Motor neuron (in vitro differentiated cells): ENCODE measurements around the gene ZNF518B. TPM values are rescaled to one million over a fixed set of nuclear protein-coding genes. Genes with fewer than 3 reads are reported as not detected.
A peak's percentile ranks its signal among the peaks of the same experiment; 100 is the strongest.

Experiments
- ATAC-seq, 8 experiments: fragments of 200-7000 bp; cut with Tn5 transposase; replicated peaks in 6 of 8; 2 replicates each; pipeline ENCODE4 v1.8.0; 2021; ENCODE audit warnings: mild to moderate bottlenecking in 8 of 8, moderate library complexity in 8 of 8
- H3K27ac ChIP-seq, 2 donors: fragments of 250-450 bp; sonication (Bioruptor Pico); 2 replicates each; pipeline ENCODE4 v1.9.0; 2021; ENCODE audit warnings: antibody characterized with exemption in 2 of 2, mild to moderate bottlenecking in 2 of 2, moderate library complexity in 1 of 2
- H3K4me1 ChIP-seq, 2 donors: fragments of 250-450 bp; sonication (Bioruptor Pico); replicated peaks in 1 of 2; 2 replicates each; pipeline ENCODE4 v1.6.1; 2021; ENCODE audit warnings: antibody characterized with exemption in 2 of 2, mild to moderate bottlenecking in 2 of 2, moderate library complexity in 1 of 2
- H3K4me3 ChIP-seq, 5 donors: fragments of 250-450 bp; sonication (Bioruptor Pico); 2 replicates each; pipeline ENCODE4 v1.9.0; 2021; ENCODE audit warnings: antibody characterized with exemption in 5 of 5, mild to moderate bottlenecking in 5 of 5, moderate library complexity in 4 of 5
- WGBS, 10 experiments: fragments of 450-650 bp; shearing (Covaris generic); methylation state at CpG; one replicate each; pipeline ENCODE4 v1.0.0; 2022; 5-methylcytosine and 5-hydroxymethylcytosine counted together
- in situ Hi-C, 9 experiments: fragments of 400-800 bp; cut with MboI; loops; one replicate each; pipeline ENCODE4 v1.15.0; 2021; ENCODE audit warnings: low sequenced_read_pairs in 9 of 9, low pct_unique_long_range_greater_than_20kb in 2 of 9; ENCODE audit not compliant: unreplicated experiment in 9 of 9
- total RNA-seq, 8 experiments: library from RNA; unstranded; fragments of 300-600 nt; gene quantifications; 2 replicates each; pipeline versions ENCODE4 v1.2.3 to v1.2.4, GENCODE V29; 2022

Gene ZNF518B
- total RNA-seq, 8 experiments from 2014 or later: 10.0 to 52.1 (median 40.0) TPM

- in situ Hi-C loops: loop anchor here in 2 of 9 experiments (10.0 to 25.0 kb wide), 2 partner anchors 229 to 242 kb away; no protein-coding TSS in a partner anchor
- Histone ChIP-seq H3K4me1 (no peaks in the 10 kb centered on the region), H3K4me3 (no peak overlapping the region), H3K27ac (no peak overlapping the region)
- peak in 4 of 8 experiments; percentile 42 to 58 (median 46) for ATAC-seq
- 44 to 91% (median 74%) methylated on average over 1 to 6 of the region's 6 CpGs for WGBS, 10 experiments
These were observed 53.4 kb downstream of the ZNF518B start for GRCh38 chr4:10403633-10404445.

GRCh38 chr4:10395971-10396580, 61.1 kb downstream of the ZNF518B start:
- ATAC-seq: no peak
- Histone ChIP-seq H3K4me3 (no peak overlapping the region), H3K4me1 (no peaks in the 10 kb centered on the region), H3K27ac (no peak overlapping the region)
- in situ Hi-C loops: no loop called here
- 50% methylated on average over 1 of the region's 1 CpG; no CpG with 5 or more reads in 9 of the 10 experiments for WGBS, 10 experiments

Other genes with a start within 250 kb of the ZNF518B start
- under 1 TPM in 7 of 8 experiments, not detected in 1; 0.05 to 0.21 (median 0.08) TPM for gene CLNK, start 227.3 kb upstream of the ZNF518B start, total RNA-seq